ENCODE results near the gene FGF12. TPM values are rescaled to one million over a fixed set of nuclear protein-coding genes. Genes with fewer than 3 reads are reported as not detected.
"Not testable (repeated sequence)": the region's sequence is repeated elsewhere in the genome, so short reads cannot be mapped to it uniquely, and the experiment has no call there.

The FGF12 gene
- total and polyA plus RNA-seq, 2 donors (not counting 1 experiment from before 2014, with no cell fraction given) = 0.03 TPM; not detected in 1

DNA sequence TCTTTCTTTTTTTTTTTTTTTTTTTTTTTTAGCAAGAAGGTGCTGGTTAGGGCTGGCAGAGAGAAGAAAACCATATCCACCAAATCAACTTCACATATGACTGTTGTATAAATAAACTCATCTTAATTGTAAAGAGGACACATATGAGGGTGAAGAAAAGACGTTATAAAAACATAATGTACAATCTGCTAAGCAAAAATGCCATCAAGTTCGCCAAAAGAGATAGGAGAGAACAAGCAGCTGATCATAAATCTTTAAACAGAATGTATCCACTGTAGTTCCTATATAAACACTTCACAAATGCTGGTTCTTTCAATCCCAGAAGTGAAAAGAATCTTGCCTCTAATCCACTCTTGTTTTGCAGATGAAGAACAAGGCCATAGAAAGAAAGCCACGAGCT lies 9.2 kb downstream of the FGF12 start:
- Histone ChIP-seq H3K27ac (ENCODE audit: low read length in 2 of 2) (no peak overlapping the region), H3K79me2 (ENCODE audit: control insufficient read depth, insufficient read depth, low read length) (no peaks in the 10 kb centered on the region), H3K4me2 (replicated peaks; ENCODE audit: low read depth, low read length, poor library complexity, severe bottlenecking) (no peak overlapping the region), H3K36me3 (replicated peaks in 1 of 2; ENCODE audit: control extremely low read depth in 1 of 2, control insufficient read depth in 1 of 2, extremely low read depth in 1 of 2, insufficient read depth in 2 of 2, low read length in 1 of 2) (no peaks in the 10 kb centered on the region), H3K27me3 (replicated peaks in 1 of 4; ENCODE audit: control extremely low read depth in 1 of 4, control insufficient read depth in 3 of 4, insufficient read depth in 4 of 4, low read length in 3 of 4) (no peaks in the 10 kb centered on the region), H2AFZ (ENCODE audit: insufficient read depth, low read depth, low read length, poor library complexity, severe bottlenecking) (no peak overlapping the region), H3K9me3 (ENCODE audit: control extremely low read depth in 1 of 3, control insufficient read depth in 2 of 3, insufficient read depth in 1 of 3, low read length in 2 of 3) (no peaks in the 10 kb centered on the region), H3K4me3 (ENCODE audit: control extremely low read depth in 1 of 5, extremely low read depth in 1 of 5, insufficient read depth in 1 of 5, low read depth in 2 of 5, low read length in 4 of 5) (no peak overlapping the region), H4K20me1 (ENCODE audit: control insufficient read depth, insufficient read depth, low read length, poor library complexity, severe bottlenecking) (no peaks in the 10 kb centered on the region), H3K9ac (ENCODE audit: low read length) (no peak overlapping the region), H3K4me1 (ENCODE audit: control insufficient read depth in 2 of 2, insufficient read depth in 2 of 2, low read length in 2 of 2) (no peaks in the 10 kb centered on the region)
- 54% methylated on average over 2 of the region's 3 CpGs for WGBS (ENCODE audit: insufficient coverage)
- ATAC-seq (ENCODE audit: low read depth) (no peak), DNase-seq (no peak)
- Mint-ChIP-seq H3K4me1 (no peaks in the 10 kb centered on the region), H3K27ac (no peak overlapping the region), H3K9me3 (ENCODE audit: insufficient read depth) (no peaks in the 10 kb centered on the region), H3K4me3 (no peak overlapping the region), H3K27me3 (peaks cover 17% of the 10 kb centered on the region)
- intact Hi-C loops (cut with micrococcal nuclease) = no loop called here
- TF ChIP-seq, protein P1, sequence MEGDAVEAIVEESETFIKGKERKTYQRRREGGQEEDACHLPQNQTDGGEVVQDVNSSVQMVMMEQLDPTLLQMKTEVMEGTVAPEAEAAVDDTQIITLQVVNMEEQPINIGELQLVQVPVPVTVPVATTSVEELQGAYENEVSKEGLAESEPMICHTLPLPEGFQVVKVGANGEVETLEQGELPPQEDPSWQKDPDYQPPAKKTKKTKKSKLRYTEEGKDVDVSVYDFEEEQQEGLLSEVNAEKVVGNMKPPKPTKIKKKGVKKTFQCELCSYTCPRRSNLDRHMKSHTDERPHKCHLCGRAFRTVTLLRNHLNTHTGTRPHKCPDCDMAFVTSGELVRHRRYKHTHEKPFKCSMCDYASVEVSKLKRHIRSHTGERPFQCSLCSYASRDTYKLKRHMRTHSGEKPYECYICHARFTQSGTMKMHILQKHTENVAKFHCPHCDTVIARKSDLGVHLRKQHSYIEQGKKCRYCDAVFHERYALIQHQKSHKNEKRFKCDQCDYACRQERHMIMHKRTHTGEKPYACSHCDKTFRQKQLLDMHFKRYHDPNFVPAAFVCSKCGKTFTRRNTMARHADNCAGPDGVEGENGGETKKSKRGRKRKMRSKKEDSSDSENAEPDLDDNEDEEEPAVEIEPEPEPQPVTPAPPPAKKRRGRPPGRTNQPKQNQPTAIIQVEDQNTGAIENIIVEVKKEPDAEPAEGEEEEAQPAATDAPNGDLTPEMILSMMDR (IDR thresholded peaks at IDR 0.05) = no peak
- no peak for TF ChIP-seq EZH2 (IDR thresholded peaks at IDR 0.05; ENCODE audit: borderline replicate concordance, insufficient read depth, low read depth, low read length, poor library complexity, severe bottlenecking)
- POLR2A ChIA-PET = no interaction called here
- CTCF ChIA-PET = no interaction called here

DNA sequence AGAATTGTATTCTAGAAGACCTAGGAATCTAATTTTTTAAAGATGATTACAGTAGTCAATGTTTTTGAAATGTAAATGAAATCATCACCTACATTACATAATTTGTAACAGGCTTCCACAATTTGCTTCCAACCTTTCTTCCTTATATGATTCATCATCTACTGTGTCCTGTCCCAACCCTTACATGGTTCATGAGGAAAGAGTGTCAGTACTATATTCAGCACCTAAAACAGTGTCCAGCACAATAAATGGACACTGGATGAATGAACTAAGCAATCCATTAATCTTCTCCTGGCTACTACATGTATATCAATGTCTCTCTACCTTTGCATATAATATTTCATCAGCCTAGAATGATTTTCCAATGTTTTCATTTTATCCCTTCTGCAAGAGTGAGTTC lies 12.2 kb downstream of the FGF12 start:
- ChIA-PET POLR2A (no interaction called here), CTCF (no interaction called here)
- no peak for ATAC-seq (ENCODE audit: low read depth)

DNA sequence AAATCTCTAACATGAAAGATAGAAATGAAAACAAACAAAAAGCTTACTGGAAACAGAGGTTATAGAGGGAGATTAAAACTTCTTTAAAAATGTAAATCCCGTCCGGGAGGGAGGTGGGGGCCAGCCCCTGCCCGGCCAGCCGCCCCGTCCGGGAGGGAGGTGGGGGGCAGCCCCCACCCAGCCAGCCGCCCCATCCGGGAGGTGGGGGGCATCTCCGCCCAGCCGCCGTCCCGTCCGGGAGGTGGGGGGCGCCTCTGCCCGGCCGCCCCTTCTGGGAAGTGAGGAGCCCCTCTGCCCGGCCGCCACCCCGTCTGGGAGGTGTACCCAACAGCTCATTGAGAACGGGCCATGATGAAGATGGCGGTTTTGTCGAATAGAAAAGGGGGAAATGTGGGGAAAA lies 16.2 kb downstream of the FGF12 start:
- H3K4me3 ChIP-seq (ENCODE audit: control extremely low read depth in 1 of 5, extremely low read depth in 1 of 5, insufficient read depth in 1 of 5, low read depth in 2 of 5, low read length in 4 of 5); H3K79me2 ChIP-seq (ENCODE audit: control insufficient read depth, insufficient read depth, low read length); H2AFZ ChIP-seq (ENCODE audit: insufficient read depth, low read depth, low read length, poor library complexity, severe bottlenecking); H3K27me3 ChIP-seq (replicated peaks in 1 of 4; ENCODE audit: control extremely low read depth in 1 of 4, control insufficient read depth in 3 of 4, insufficient read depth in 4 of 4, low read length in 3 of 4); H3K27ac Mint-ChIP-seq; H3K4me3 Mint-ChIP-seq; H3K27me3 Mint-ChIP-seq; H3K36me3 ChIP-seq (replicated peaks in 1 of 2; ENCODE audit: control extremely low read depth in 1 of 2, control insufficient read depth in 1 of 2, extremely low read depth in 1 of 2, insufficient read depth in 2 of 2, low read length in 1 of 2); H3K9me3 ChIP-seq (ENCODE audit: control extremely low read depth in 1 of 3, control insufficient read depth in 2 of 3, insufficient read depth in 1 of 3, low read length in 2 of 3); H3K27ac ChIP-seq (ENCODE audit: low read length in 2 of 2); CTCF ChIA-PET; H3K4me2 ChIP-seq (replicated peaks; ENCODE audit: low read depth, low read length, poor library complexity, severe bottlenecking); H4K20me1 ChIP-seq (ENCODE audit: control insufficient read depth, insufficient read depth, low read length, poor library complexity, severe bottlenecking); H3K4me1 ChIP-seq (ENCODE audit: control insufficient read depth in 2 of 2, insufficient read depth in 2 of 2, low read length in 2 of 2); POLR2A ChIA-PET; DNase-seq; H3K9me3 Mint-ChIP-seq (ENCODE audit: insufficient read depth); intact Hi-C loops (cut with micrococcal nuclease); H3K4me1 Mint-ChIP-seq; H3K9ac ChIP-seq (ENCODE audit: low read length); ATAC-seq (ENCODE audit: low read depth): not testable (repeated sequence)
- WGBS (ENCODE audit: insufficient coverage) = 100% methylated on average over 1 of the region's 22 CpGs

More for the DNA sequence above, 12.2 kb downstream of the FGF12 start:
- no peak for DNase-seq
- no peaks in the 10 kb centered on the region for H3K27me3 ChIP-seq (replicated peaks in 1 of 4; ENCODE audit: control extremely low read depth in 1 of 4, control insufficient read depth in 3 of 4, insufficient read depth in 4 of 4, low read length in 3 of 4)
- H2AFZ ChIP-seq (ENCODE audit: insufficient read depth, low read depth, low read length, poor library complexity, severe bottlenecking) = no peak overlapping the region
- H3K4me1 Mint-ChIP-seq = no peaks in the 10 kb centered on the region
- H3K4me1 ChIP-seq (ENCODE audit: control insufficient read depth in 2 of 2, insufficient read depth in 2 of 2, low read length in 2 of 2) = no peaks in the 10 kb centered on the region
- no peaks in the 10 kb centered on the region for H3K9me3 ChIP-seq (ENCODE audit: control extremely low read depth in 1 of 3, control insufficient read depth in 2 of 3, insufficient read depth in 1 of 3, low read length in 2 of 3)
- H3K4me3 Mint-ChIP-seq = no peak overlapping the region
- H3K79me2 ChIP-seq (ENCODE audit: control insufficient read depth, insufficient read depth, low read length) = no peaks in the 10 kb centered on the region
- no peaks in the 10 kb centered on the region for H3K27me3 Mint-ChIP-seq
- H3K27ac Mint-ChIP-seq = no peak overlapping the region
- no peak overlapping the region for H3K4me3 ChIP-seq (ENCODE audit: control extremely low read depth in 1 of 5, extremely low read depth in 1 of 5, insufficient read depth in 1 of 5, low read depth in 2 of 5, low read length in 4 of 5)
- no peaks in the 10 kb centered on the region for H3K36me3 ChIP-seq (replicated peaks in 1 of 2; ENCODE audit: control extremely low read depth in 1 of 2, control insufficient read depth in 1 of 2, extremely low read depth in 1 of 2, insufficient read depth in 2 of 2, low read length in 1 of 2)
- TF ChIP-seq, protein P1 (IDR thresholded peaks at IDR 0.05) = no peak
- H3K4me2 ChIP-seq (replicated peaks; ENCODE audit: low read depth, low read length, poor library complexity, severe bottlenecking) = no peak overlapping the region
- peaks cover 3% of the 10 kb centered on the region for H3K9me3 Mint-ChIP-seq (ENCODE audit: insufficient read depth)
- intact Hi-C loops (cut with micrococcal nuclease) = no loop called here
- no peak overlapping the region for H3K9ac ChIP-seq (ENCODE audit: low read length)
- H3K27ac ChIP-seq (ENCODE audit: low read length in 2 of 2) = no peak overlapping the region
- H4K20me1 ChIP-seq (ENCODE audit: control insufficient read depth, insufficient read depth, low read length, poor library complexity, severe bottlenecking) = no peaks in the 10 kb centered on the region
